ENCODE measurements around the gene CENPP. TPM values are rescaled to one million over a fixed set of nuclear protein-coding genes. Genes with fewer than 3 reads are reported as not detected.

The CENPP gene
- total RNA-seq, 1 donor = 3.0 TPM

GRCh38 chr9:92631452-92632343 lies 305.9 kb downstream of the CENPP start:
- no peak for DNase-seq (ENCODE audit: low read depth in 2 of 3, low spot score in 2 of 3)

GRCh38 chr9:92632641-92633040 lies 306.9 kb downstream of the CENPP start:
- no peak for DNase-seq (ENCODE audit: low read depth in 2 of 3, low spot score in 2 of 3)

- no peak for DNase-seq (ENCODE audit: low read depth in 2 of 3, low spot score in 2 of 3)
Observed at GRCh38 chr9:92633614-92634278, 308.0 kb downstream of the CENPP start.

- peak; percentile 13 to 73 (median 71) for DNase-seq (ENCODE audit: low read depth in 2 of 3, low spot score in 2 of 3)
Observed at GRCh38 chr9:92634712-92635605, 309.2 kb downstream of the CENPP start.

GRCh38 chr9:92635760-92636159 lies 310.0 kb downstream of the CENPP start:
- DNase-seq (ENCODE audit: low read depth in 2 of 3, low spot score in 2 of 3) = no peak

- no peak for DNase-seq (ENCODE audit: low read depth in 2 of 3, low spot score in 2 of 3)
Observed at GRCh38 chr9:92636627-92637026, 310.9 kb downstream of the CENPP start.

- DNase-seq (ENCODE audit: low read depth in 2 of 3, low spot score in 2 of 3) = no peak
Observed at GRCh38 chr9:92637326-92637725, 311.6 kb downstream of the CENPP start.

GRCh38 chr9:92637886-92638620 lies 312.3 kb downstream of the CENPP start:
- DNase-seq (ENCODE audit: low read depth in 2 of 3, low spot score in 2 of 3) = no peak

GRCh38 chr9:92638621-92639101 lies 312.9 kb downstream of the CENPP start:
- DNase-seq (ENCODE audit: low read depth in 2 of 3, low spot score in 2 of 3) = no peak

GRCh38 chr9:92639124-92639523 lies 313.4 kb downstream of the CENPP start:
- no peak for DNase-seq (ENCODE audit: low read depth in 2 of 3, low spot score in 2 of 3)

GRCh38 chr9:92639791-92640271 lies 314.1 kb downstream of the CENPP start:
- no peak for DNase-seq (ENCODE audit: low read depth in 2 of 3, low spot score in 2 of 3)

GRCh38 chr9:92640398-92641091 lies 314.8 kb downstream of the CENPP start:
- no peak for DNase-seq (ENCODE audit: low read depth in 2 of 3, low spot score in 2 of 3)

GRCh38 chr9:92641092-92641809 lies 315.5 kb downstream of the CENPP start:
- DNase-seq (ENCODE audit: low read depth in 2 of 3, low spot score in 2 of 3) = no peak

GRCh38 chr9:92642041-92642451 lies 316.3 kb downstream of the CENPP start:
- no peak for DNase-seq (ENCODE audit: low read depth in 2 of 3, low spot score in 2 of 3)

- DNase-seq (ENCODE audit: low read depth in 2 of 3, low spot score in 2 of 3) = no peak
Observed at GRCh38 chr9:92642564-92642963, 316.8 kb downstream of the CENPP start.

- DNase-seq (ENCODE audit: low read depth in 2 of 3, low spot score in 2 of 3) = no peak
Observed at GRCh38 chr9:92644278-92644677, 318.5 kb downstream of the CENPP start.

GRCh38 chr9:92645041-92645440 lies 319.3 kb downstream of the CENPP start:
- DNase-seq (ENCODE audit: low read depth in 2 of 3, low spot score in 2 of 3) = no peak

GRCh38 chr9:92647671-92648473 lies 322.1 kb downstream of the CENPP start:
- DNase-seq (ENCODE audit: low read depth in 2 of 3, low spot score in 2 of 3) = no peak

All from hematopoietic multipotent progenitor cell (in vitro differentiated cells).